DLD1 (cell line): ENCODE measurements around the gene OSBPL2.

Experiments
- in situ Hi-C: cut with HindIII; loops from 2 replicates; pipeline ENCODE4 v1.10.0; 2017; ENCODE audit warnings: low sequenced_read_pairs

OSBPL2 gene

GRCh38 chr20:62219992-62220665, 18.2 kb upstream of the OSBPL2 start, which contains the start of gene HRH3:
HRH3 (minus strand) TSS chr20:62220278; CDS start chr20:62219970, 308 bp downstream.
- in situ Hi-C loops = no loop called here

- in situ Hi-C loops = no loop called here
Measured at GRCh38 chr20:62220666-62221568, 17.4 kb upstream of the OSBPL2 start.

GRCh38 chr20:62222266-62222850, 16.0 kb upstream of the OSBPL2 start:
- in situ Hi-C loops = no loop called here

- in situ Hi-C loops = no loop called here
Measured at GRCh38 chr20:62222972-62223371, 15.3 kb upstream of the OSBPL2 start.

GRCh38 chr20:62223571-62223970, 14.8 kb upstream of the OSBPL2 start:
- in situ Hi-C loops = no loop called here

- in situ Hi-C loops = no loop called here
Measured at GRCh38 chr20:62224113-62224855, 14.0 kb upstream of the OSBPL2 start.

- in situ Hi-C loops = no loop called here
Measured at GRCh38 chr20:62225026-62225425, 13.3 kb upstream of the OSBPL2 start.

GRCh38 chr20:62225820-62226635, 12.3 kb upstream of the OSBPL2 start:
- in situ Hi-C loops = no loop called here

- in situ Hi-C loops = no loop called here
Measured at GRCh38 chr20:62226707-62227590, 11.4 kb upstream of the OSBPL2 start.

- in situ Hi-C loops = no loop called here
Measured at GRCh38 chr20:62227591-62227976, 10.7 kb upstream of the OSBPL2 start.

GRCh38 chr20:62227977-62228958, 10.1 kb upstream of the OSBPL2 start:
- in situ Hi-C loops = no loop called here

GRCh38 chr20:62228982-62229545, 9.3 kb upstream of the OSBPL2 start:
- in situ Hi-C loops = no loop called here

- in situ Hi-C loops = no loop called here
Measured at GRCh38 chr20:62229667-62230066, 8.7 kb upstream of the OSBPL2 start.

- in situ Hi-C loops = no loop called here
Measured at GRCh38 chr20:62230276-62230675, 8.0 kb upstream of the OSBPL2 start.

GRCh38 chr20:62230696-62231095, 7.6 kb upstream of the OSBPL2 start:
- in situ Hi-C loops = no loop called here

- in situ Hi-C loops = no loop called here
Measured at GRCh38 chr20:62231292-62231691, 7.0 kb upstream of the OSBPL2 start.

- in situ Hi-C loops = no loop called here
Measured at GRCh38 chr20:62232194-62232593, 6.1 kb upstream of the OSBPL2 start.
